Osteoblast (primary cell): ENCODE results near the gene GNG12. TPM values are rescaled to one million over a fixed set of nuclear protein-coding genes. Genes with fewer than 3 reads are reported as not detected.
A peak's percentile ranks its signal among the peaks of the same experiment; 100 is the strongest.

Experiments used
- DNase-seq: peaks from one replicate; pipeline ENCODE4 v3.0.0; 2011; ENCODE audit warnings: low spot score, mixed read lengths; ENCODE audit not compliant: insufficient read length; ENCODE audit errors: missing footprints
- H2AFZ ChIP-seq: 2 replicates; pipeline ENCODE4 v1.6.0; 2011; ENCODE audit warnings: mild to moderate bottlenecking, low read length
- H3K27ac ChIP-seq: 2 replicates; pipeline ENCODE4 v1.5.1; 2011; ENCODE audit warnings: mild to moderate bottlenecking, low read depth, low read length, moderate library complexity
- H3K27me3 ChIP-seq: 2 replicates; pipeline ENCODE4 v1.6.0; 2012; ENCODE audit warnings: mild to moderate bottlenecking, control low read depth, inconsistent platforms, low read length, moderate library complexity; ENCODE audit not compliant: insufficient read depth
- H3K36me3 ChIP-seq: 2 replicates; pipeline ENCODE4 v1.5.1; 2011; ENCODE audit warnings: mild to moderate bottlenecking, low read length, control low read depth, moderate library complexity; ENCODE audit not compliant: insufficient read depth
- H3K4me1 ChIP-seq: 2 replicates; pipeline ENCODE4 v1.5.1; 2011; ENCODE audit warnings: mild to moderate bottlenecking, low read length, control low read depth, moderate library complexity; ENCODE audit not compliant: insufficient read depth
- H3K4me2 ChIP-seq: 2 replicates; pipeline ENCODE4 v1.6.0; 2011; ENCODE audit warnings: mild to moderate bottlenecking, low read length; ENCODE audit not compliant: insufficient read depth
- H3K4me3 ChIP-seq: fragments of 200-600 bp; sonication (generic); 3 replicates; pipeline ENCODE4 v1.5.1; 2012; ENCODE audit warnings: mild to moderate bottlenecking, low read length, inconsistent platforms; ENCODE audit not compliant: insufficient read depth
- H3K79me2 ChIP-seq: 2 replicates; pipeline ENCODE4 v1.6.0; 2012; ENCODE audit warnings: mild to moderate bottlenecking, low read length, control low read depth, inconsistent platforms; ENCODE audit not compliant: insufficient read depth
- H3K9me3 ChIP-seq: 2 replicates; pipeline ENCODE4 v1.5.1; 2011; ENCODE audit warnings: low read depth, low read length, control low read depth
- H4K20me1 ChIP-seq: 2 replicates; pipeline ENCODE4 v1.6.0; 2012; ENCODE audit warnings: mild to moderate bottlenecking, low read length, control low read depth; ENCODE audit not compliant: insufficient read depth
- total RNA-seq: library from RNA; depleted of rRNA; stranded (reverse); fragments of >200 nt; gene quantifications from 2 replicates; pipeline ENCODE4 v1.2.3, GENCODE V29; 2012
- TF ChIP-seq, protein P1 (sequence below): IDR thresholded peaks from 2 replicates; pipeline ENCODE4 v1.5.1; 2011; ENCODE audit warnings: mild to moderate bottlenecking, low read depth, low read length, moderate library complexity; ENCODE audit errors: extremely low read depth

Gene GNG12
- total RNA-seq, 1 donor, result 219 TPM

GRCh38 chr1:67809887-67810286, 23.4 kb downstream of the GNG12 start:
- Histone ChIP-seq H3K4me2 (no peak overlapping the region), H4K20me1 (peaks cover 81% of the 10 kb centered on the region), H3K9me3 (no peaks in the 10 kb centered on the region), H3K27ac (no peak overlapping the region), H3K4me3 (no peak overlapping the region), H3K36me3 (no peaks in the 10 kb centered on the region), H3K79me2 (peaks cover 98% of the 10 kb centered on the region), H2AFZ (no peak overlapping the region), H3K4me1 (peaks cover 17% of the 10 kb centered on the region), H3K27me3 (no peaks in the 10 kb centered on the region)
- TF ChIP-seq, protein P1, sequence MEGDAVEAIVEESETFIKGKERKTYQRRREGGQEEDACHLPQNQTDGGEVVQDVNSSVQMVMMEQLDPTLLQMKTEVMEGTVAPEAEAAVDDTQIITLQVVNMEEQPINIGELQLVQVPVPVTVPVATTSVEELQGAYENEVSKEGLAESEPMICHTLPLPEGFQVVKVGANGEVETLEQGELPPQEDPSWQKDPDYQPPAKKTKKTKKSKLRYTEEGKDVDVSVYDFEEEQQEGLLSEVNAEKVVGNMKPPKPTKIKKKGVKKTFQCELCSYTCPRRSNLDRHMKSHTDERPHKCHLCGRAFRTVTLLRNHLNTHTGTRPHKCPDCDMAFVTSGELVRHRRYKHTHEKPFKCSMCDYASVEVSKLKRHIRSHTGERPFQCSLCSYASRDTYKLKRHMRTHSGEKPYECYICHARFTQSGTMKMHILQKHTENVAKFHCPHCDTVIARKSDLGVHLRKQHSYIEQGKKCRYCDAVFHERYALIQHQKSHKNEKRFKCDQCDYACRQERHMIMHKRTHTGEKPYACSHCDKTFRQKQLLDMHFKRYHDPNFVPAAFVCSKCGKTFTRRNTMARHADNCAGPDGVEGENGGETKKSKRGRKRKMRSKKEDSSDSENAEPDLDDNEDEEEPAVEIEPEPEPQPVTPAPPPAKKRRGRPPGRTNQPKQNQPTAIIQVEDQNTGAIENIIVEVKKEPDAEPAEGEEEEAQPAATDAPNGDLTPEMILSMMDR, result no peak
- DNase-seq, result no peak

DNA sequence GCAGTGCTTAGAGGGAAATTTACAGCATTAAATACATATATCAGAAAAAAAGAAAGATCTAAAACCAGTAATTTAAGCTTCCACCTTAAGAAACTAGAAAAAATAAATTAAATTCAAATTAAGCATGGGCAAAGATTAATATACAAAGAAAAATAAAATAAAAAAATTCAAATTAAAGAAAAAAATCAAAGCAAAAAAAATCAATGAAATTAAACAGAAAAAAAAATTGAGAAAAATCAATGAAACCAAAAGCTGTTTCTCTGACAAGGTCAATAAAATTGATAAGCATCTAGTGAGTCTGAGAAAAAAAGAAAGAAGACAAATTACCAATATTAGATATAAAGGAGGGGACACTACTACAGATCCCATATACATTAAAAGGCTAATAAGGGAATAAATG, 26.0 kb downstream of the GNG12 start:
- Histone ChIP-seq H2AFZ (no peak overlapping the region), H3K4me3 (no peak overlapping the region), H3K4me2 (no peak overlapping the region), H3K27me3 (no peaks in the 10 kb centered on the region), H4K20me1 (peaks cover 84% of the 10 kb centered on the region), H3K4me1 (peaks cover 38% of the 10 kb centered on the region), H3K79me2 (peaks cover 98% of the 10 kb centered on the region), H3K27ac (no peak overlapping the region), H3K36me3 (no peaks in the 10 kb centered on the region), H3K9me3 (no peaks in the 10 kb centered on the region)
- DNase-seq, result no peak
- TF ChIP-seq, protein P1, result no peak

DNA sequence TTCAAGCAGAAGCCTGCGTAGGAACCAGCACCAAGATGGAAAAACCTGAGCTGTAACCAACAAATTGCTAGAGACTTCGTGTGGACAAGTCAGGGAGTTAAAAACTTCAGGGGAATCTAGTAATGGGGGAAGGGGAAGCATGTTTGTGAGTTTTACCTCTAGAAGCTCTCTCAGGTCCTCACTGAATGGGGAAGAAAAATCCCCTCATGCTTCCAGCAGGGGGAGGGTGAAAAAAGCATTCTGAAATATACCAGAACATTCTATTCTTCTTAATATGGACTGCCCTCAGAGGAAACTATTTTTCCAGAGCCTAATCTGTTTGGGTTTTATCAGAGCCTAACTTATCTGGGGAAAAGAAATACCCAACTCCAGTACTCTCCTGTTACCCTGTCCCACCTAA, 28.6 kb downstream of the GNG12 start:
- peak overlapping the region; percentile 11 for H3K27ac ChIP-seq
- TF ChIP-seq, protein P1, result no peak
- DNase-seq, result no peak
- no peaks in the 10 kb centered on the region for H3K36me3 ChIP-seq
- no peak overlapping the region for H3K4me3 ChIP-seq
- H3K4me1 ChIP-seq, result peaks cover 36% of the 10 kb centered on the region
- peaks cover 98% of the 10 kb centered on the region for H3K79me2 ChIP-seq
- H4K20me1 ChIP-seq, result peaks cover 77% of the 10 kb centered on the region
- H3K27me3 ChIP-seq, result no peaks in the 10 kb centered on the region
- no peak overlapping the region for H3K4me2 ChIP-seq
- H2AFZ ChIP-seq, result no peak overlapping the region
- no peaks in the 10 kb centered on the region for H3K9me3 ChIP-seq

DNA sequence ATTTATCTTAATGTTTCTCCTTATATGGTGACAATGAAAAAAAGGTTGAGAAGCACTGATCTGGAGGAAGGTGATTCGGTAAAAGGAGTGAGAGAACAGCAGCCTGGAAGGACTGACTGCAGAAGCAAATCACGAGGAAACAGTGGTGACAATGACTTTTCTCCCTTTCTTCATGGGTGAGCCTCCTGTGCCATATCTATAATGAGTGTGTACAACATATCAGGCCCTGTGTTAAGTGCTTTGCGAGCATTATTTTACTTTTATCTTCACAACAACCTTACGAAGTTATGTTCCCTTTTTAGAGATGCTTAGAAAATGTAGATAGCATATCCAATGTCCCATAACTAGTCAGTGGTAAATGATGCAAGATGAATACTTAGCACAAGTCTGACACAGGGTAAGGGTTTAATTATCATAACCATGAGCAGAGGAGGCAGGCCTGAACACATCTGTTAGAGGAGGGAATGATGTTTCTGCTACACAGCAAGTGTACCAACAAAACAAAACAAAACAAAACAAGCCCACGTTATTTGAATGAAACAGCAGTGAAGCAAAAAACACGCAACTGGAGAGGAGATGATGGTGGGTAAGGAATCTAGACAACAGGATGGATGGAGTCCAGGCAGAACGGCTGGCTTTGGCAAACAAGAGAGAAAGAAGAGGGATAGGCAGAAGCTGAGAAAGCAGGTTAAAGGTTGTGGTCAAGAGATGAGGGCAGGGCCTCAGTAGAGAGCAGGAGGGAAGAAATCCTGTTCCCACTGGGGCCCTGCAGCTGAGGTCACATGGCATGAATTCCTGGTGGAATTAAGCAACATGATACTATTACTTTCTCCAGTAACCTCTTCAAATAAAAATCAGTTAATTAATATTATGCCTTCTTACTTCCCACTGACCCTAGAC, 29.6 kb downstream of the GNG12 start:
- peak overlapping the region; percentile 9 for H3K27ac ChIP-seq
- TF ChIP-seq, protein P1, result no peak
- H3K9me3 ChIP-seq, result no peaks in the 10 kb centered on the region
- H3K4me1 ChIP-seq, result peaks cover 36% of the 10 kb centered on the region
- DNase-seq, result peak; percentile 22
- no peaks in the 10 kb centered on the region for H3K36me3 ChIP-seq
- no peaks in the 10 kb centered on the region for H3K27me3 ChIP-seq
- peaks cover 94% of the 10 kb centered on the region for H3K79me2 ChIP-seq
- no peak overlapping the region for H3K4me3 ChIP-seq
- H3K4me2 ChIP-seq, result no peak overlapping the region
- no peak overlapping the region for H2AFZ ChIP-seq
- H4K20me1 ChIP-seq, result peaks cover 68% of the 10 kb centered on the region
